Fibroblast of the aortic adventitia (primary cell): ENCODE data around the gene PARS2. TPM values are rescaled to one million over a fixed set of nuclear protein-coding genes. Genes with fewer than 3 reads are reported as not detected.
A peak's percentile ranks its signal among the peaks of the same experiment; 100 is the strongest.

Source experiments
- DNase-seq: peaks from one replicate; pipeline ENCODE4 v3.0.0-alpha.2; 2010; ENCODE audit warnings: low read depth
- H3K4me3 ChIP-seq: 2 replicates; pipeline ENCODE4 v1.5.1; 2011; ENCODE audit warnings: low read depth, mild to moderate bottlenecking, control low read depth, low read length, moderate library complexity
- CTCF ChIP-seq: IDR thresholded peaks from 2 replicates; pipeline ENCODE4 v1.5.1; 2011; ENCODE audit warnings: mild to moderate bottlenecking, low read length, control low read depth, inconsistent platforms; ENCODE audit not compliant: insufficient read depth
- total RNA-seq: library from RNA; depleted of rRNA; stranded (reverse); fragments of >200 nt; gene quantifications from 2 replicates; pipeline ENCODE4 v1.2.3, GENCODE V29; 2012; ENCODE audit warnings: low replicate concordance

The PARS2 gene
- total RNA-seq, 1 donor = 4.1 TPM

GRCh38 chr1:54792686-54793282, 28.5 kb upstream of the PARS2 start:
- no peak for TF ChIP-seq CTCF
- H3K4me3 ChIP-seq = no peak overlapping the region
- DNase-seq = no peak

GRCh38 chr1:54791880-54792522, 27.7 kb upstream of the PARS2 start:
- TF ChIP-seq CTCF = peak; percentile 60
- no peak overlapping the region for H3K4me3 ChIP-seq
- DNase-seq = no peak

GRCh38 chr1:54788459-54788858, 24.1 kb upstream of the PARS2 start:
- DNase-seq = no peak
- no peak overlapping the region for H3K4me3 ChIP-seq
- TF ChIP-seq CTCF = no peak

- DNase-seq = no peak
- TF ChIP-seq CTCF = no peak
- H3K4me3 ChIP-seq = no peak overlapping the region
Measured at GRCh38 chr1:54787604-54788003, 23.3 kb upstream of the PARS2 start.

GRCh38 chr1:54786778-54787177, 22.5 kb upstream of the PARS2 start:
- no peak for TF ChIP-seq CTCF
- H3K4me3 ChIP-seq = no peak overlapping the region
- no peak for DNase-seq

GRCh38 chr1:54784066-54784465, 19.7 kb upstream of the PARS2 start:
- DNase-seq = no peak
- no peak for TF ChIP-seq CTCF

GRCh38 chr1:54782588-54782987, 18.3 kb upstream of the PARS2 start:
- TF ChIP-seq CTCF = no peak
- no peak for DNase-seq

More at GRCh38 chr1:54784066-54784465, 19.7 kb upstream of the PARS2 start:
- no peak overlapping the region for H3K4me3 ChIP-seq

More at GRCh38 chr1:54782588-54782987, 18.3 kb upstream of the PARS2 start:
- no peak overlapping the region for H3K4me3 ChIP-seq
